Superior temporal gyrus (tissue), 1 donor: ENCODE data around the gene RAB8A.
"Not testable (repeated sequence)": the region's sequence is repeated elsewhere in the genome, so short reads cannot be mapped to it uniquely, and the experiment has no call there.

ENCODE experiments used
- DNase-seq: peaks from one replicate; pipeline ENCODE4 v3.0.0-alpha.2; 2016; ENCODE audit errors: extremely low spot score

The RAB8A gene

DNA sequence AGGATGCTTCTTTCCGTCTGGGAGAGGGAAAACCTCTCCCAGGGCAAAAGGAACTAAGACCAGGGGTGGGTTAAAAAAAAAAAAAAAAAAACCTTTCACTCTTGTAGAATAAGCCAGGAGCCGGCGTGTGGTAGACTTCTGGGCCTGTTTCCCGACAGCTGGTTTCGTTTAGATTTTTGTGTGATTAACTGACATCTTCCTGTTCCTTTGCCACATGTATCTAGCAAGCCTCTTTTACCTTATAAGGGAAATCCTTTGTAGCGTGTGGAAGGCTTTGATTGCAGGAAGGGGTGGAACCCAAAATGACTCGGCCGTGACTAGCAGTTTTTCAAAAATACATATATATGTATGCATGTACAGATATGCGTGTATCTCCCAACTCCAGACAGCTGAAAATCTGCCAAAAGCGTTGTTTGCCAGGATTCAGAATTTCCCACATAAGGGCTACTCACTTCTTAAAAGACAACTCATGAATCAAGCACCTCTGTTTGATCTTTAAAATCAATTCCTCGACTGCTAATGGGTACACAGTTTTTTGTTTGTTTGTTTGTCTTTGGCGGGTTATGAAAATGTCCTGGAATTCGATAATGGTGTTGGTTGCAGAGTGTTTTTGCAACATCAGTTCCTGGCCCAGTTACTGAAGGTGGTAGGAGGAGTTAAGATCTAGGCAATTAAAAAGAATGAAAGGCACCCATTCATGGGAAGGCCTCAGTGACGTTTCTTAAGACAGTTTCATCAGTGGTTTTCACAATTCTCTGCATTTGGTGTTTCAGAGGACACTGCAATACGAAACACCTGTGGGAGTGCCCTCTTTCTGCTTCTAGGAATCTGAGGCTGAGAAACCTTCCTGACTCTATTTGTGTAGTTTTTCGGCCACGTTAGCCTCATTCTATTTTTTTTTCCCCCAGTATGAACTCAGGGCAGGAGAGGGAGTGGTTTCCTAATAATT lies 32.7 kb upstream of the RAB8A start:
- peak; percentile 68 for DNase-seq

DNA sequence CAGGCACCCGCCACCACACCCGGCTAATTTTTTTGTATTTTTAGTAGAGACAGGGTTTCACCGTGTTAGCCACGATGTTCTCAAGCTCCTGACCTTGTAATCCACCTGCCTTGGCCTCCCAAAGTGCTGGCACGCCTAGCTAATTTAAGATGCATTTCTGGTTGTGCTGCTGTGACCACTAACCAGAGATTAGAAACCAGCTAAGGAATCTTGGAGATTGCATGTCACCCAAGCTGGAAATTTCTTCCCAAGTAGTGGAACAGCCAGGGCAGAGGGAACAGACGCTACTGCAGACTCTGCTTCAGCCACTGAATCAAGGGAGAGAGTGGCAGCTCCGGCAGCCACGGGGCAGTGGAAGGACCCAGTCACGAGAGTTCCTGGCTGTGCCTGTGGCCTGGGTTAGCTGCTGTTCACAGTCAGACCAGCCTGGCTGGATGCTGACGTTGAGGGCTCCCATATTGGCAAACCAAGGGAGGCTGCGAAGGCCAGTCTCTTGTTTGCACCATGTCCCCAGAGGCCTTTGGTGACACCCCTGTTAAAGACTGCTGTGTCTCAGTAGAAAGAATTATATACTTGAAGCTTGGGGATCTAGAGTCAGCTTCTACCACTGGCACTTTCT lies 27.5 kb upstream of the RAB8A start:
- DNase-seq, result no peak

DNA sequence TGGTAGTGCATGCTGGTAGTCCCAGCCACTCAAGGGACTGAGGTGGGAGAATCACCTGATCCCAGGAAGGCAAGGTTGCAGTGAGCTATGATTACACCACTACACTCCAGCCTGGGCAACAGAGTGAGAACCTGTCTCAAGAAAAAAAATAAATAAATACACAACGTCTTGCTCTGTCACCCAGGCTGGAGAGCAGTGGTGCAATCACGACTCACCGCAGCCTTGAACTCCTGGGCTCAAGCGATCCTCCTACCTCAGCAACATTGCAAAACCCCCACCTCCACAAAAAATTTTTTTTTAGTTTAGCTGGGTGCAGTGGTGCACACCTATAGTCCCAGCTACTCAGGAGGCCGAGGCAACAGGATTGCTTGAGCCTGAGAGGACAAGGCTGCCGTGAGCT lies 26.6 kb upstream of the RAB8A start:
- no peak for DNase-seq

DNA sequence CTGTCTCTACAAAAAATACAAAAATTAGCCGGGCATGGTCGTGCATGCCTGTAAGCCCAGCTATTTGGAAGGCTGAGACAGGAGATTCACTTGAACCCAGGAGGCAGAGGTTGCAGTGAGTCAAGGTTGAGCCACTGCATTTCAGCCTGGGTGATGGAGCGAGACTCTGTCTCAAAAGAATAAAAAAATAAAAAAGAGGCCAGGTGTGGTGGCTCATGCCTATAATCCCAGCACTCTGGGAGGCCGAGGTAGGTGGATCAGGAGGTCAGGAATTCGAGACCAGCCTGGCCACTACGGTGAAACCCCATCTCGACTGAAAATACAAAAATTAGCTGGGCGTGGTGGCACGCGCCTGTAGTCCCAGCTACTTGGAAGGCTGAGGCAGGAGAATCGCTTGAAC lies 24.3 kb upstream of the RAB8A start:
- not testable (repeated sequence) for DNase-seq

- DNase-seq, result no peak
Observed at GRCh38 chr19:16087940-16088339, 23.7 kb upstream of the RAB8A start.

DNA sequence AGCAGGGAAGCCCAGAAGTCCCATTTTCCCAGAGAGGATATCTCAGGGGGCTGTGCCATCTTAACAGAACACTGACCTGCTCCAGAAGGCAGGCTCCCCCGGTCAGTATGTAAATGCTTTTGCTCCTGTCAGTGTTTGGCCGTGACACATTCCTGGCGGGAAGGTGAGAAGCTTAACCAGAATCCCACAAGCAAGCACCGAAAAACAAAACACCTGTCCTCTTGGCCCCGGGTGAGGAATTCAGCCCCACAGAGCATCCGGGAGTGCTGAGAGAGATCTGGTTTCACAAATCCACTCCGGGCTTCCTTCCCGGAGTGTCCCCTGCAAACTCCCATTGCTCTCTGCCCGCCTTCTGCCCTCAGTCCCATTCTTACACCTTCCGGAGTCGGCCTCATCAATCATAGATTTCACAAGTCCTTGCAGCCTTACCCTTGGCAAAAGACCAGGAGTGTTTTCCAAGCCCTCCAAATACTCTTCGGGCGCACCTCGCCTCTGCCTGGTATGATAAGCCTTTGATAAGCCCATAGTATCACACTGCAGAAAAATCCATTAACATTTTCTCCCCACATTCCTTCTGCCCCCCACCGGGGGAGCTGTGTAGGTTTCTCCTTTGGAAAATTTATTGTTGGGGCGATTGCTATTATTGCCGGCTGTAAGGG lies 23.2 kb upstream of the RAB8A start:
- no peak for DNase-seq

DNA sequence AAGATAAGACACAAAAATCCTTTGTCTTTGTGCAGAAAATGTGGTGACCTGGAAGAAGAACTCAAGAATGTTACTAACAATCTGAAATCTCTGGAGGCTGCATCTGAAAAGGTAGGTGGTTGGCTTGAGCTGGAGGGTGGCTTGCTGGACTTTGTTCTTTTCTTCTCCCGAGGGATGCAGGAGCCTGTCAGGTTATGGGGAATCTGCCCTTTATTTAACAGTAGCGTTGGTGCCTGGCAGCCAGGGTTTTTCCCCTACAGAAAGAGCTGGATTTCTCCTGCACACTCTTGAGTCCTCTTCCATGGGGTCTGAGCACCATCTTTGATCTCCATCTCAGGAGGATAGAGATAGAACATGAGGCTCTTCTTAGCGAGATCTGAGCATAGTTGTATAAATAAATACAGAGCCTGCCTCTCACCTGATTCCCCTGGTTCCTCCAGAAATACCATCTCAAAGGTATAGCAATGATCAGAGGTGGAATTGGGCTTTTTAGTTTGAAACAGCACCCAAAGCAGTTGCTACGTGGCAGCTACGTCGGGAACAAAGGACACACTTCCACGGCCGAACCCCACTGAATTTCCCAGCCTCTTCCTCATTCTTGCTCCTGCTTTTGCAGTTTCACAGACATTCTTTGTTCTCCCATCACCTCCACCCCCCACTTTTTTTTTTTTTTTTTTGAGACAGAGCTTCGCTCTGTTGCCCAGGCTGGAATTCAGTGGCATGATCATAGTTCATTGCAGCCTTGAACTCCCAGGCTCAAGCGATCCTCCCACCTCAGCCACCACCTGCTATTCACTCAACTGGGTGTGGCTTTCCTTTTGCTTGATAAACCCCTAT lies 22.5 kb upstream of the RAB8A start:
- no peak for DNase-seq

DNA sequence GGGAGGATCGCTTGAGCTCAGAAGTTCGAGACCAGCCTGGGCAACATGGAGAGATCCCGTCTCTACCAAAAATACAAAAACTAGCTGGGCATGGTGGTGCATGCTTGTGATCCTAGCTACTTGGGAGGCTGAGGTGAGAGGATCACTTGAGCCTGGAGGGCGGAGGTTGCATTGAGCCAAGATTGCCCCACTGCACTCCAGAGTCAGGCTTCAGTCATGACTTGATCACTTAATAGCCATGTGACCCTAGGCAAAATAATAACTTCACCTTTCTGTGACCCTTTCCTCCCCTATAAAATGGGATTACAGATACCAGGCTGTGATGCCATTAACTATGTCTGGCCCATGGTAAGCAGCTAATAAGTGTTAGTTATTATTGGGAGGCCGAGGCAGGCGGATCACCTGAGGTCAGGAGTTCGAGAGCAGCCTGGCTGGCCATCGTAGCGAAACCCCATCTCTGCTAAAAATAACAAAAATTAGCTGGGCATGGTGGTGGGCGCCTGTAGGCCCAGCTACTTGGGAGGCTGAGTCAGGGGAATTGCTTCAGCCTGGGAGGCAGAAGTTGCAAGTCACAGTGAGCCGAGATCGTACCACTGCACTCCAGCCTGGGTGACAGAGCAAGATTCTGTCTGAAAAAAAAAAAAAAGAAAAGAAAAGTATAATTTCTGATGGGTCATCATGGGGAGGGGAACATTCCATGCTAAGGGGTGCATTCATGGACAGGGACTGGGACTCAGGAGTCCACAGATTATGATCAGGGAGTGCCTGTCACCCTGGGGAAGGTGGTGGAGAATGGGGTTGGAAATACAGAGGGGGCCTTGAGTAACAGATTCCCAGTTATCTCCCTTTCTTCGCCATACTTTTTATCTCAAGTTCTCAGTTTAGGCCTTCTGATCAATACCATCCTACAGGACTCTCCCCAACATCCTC lies 19.9 kb upstream of the RAB8A start:
- no peak for DNase-seq

DNA sequence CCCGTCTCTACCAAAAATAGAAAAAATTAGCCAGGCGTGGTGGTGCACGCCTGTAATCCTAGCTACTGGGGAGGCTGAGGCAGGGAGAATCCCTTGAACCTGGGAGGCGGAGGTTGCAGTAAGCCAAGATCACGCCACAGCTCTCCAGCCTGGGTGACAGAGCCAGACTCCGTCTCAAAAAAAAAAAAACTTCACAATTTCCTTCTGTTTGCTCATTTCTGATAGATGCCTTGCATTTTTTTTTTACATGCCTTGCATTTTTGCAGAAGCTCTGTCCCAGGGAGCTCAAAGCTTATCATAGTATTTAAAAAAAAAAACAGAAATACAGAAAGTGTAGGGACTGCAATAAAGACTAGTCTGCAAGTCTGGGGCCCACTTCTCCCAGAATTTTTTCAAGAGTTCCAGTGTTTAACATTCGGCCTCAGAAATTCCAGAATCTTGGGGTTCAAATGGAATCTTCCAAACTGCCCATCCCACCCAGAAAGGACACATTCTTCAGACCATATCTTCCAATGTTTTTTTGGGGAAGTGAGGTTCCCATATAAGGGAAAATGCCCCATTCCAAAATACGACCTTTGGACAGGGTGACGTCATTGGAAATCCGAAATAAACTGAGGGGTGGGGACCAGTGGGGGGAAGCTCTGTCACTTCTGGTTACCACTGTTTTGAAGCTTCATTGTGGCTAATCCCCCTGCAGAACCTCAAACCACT lies 17.2 kb upstream of the RAB8A start:
- DNase-seq, result no peak

DNA sequence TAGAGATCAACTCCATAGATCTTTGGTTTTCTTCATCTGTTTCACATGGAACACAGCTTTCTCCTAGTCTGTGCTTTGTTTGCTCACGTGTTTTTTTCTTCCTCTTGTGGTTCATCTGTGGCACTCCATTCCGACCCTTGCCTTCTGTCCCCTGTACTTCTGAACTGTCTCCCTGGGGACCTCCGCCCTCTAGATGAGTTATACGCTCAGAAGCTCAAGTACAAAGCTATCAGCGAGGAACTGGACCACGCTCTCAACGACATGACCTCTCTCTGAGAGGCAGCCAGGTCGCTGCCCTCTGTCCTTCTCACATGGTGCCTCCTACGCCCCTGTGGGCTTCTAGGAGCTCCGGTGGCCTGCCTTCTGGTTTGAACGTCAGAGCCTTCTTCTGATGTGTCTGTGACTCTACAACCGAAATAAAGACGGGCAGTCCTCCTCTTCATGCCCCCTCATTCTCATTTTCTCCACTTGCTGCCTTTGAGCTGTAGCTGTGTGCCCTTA lies 16.6 kb upstream of the RAB8A start:
- DNase-seq, result no peak

DNA sequence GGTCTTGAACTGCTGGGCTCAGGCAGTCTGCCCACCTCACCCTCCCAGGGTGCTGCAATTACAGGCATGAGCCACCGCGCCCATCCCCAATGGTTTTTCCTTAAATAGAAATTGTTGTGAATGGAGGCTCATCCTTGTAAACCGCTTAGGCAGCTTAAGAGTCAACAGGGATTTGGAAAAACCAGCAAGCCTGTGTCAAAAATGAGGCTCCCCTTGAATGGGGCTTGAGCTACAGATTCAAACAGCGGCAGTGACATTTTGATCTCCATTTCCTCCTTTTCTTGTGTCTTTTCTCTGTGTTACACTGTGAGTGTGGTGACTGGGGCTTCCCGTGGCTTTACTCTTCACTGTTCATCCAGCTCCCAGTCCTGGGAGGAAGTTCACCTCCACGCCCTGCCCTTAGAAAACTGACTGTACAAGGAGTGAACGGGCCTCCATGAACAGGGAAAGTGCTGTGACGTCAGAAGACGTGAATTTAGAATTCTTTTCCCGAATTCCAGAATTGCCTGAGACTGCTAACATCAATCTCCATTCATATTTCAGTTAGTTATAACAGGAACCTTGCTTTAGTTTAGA lies 15.3 kb upstream of the RAB8A start:
- no peak for DNase-seq

DNA sequence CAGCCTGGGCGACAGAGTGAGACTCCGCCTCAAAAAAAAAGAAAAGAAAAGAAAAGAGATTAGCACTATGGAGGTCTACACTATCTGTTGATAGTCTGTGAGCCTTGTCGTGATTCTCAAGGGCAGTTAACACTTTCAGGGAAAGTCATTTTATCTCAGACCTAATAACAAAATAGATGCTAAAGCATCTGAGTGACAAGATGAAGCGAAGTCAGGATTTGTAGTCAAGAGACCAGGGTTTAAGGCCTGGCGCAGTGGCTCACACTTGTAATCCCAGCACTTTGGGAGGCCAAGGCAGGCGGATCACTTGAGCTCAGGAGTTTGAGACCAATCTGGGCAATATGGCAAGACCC lies 13.3 kb upstream of the RAB8A start:
- DNase-seq, result no peak

DNA sequence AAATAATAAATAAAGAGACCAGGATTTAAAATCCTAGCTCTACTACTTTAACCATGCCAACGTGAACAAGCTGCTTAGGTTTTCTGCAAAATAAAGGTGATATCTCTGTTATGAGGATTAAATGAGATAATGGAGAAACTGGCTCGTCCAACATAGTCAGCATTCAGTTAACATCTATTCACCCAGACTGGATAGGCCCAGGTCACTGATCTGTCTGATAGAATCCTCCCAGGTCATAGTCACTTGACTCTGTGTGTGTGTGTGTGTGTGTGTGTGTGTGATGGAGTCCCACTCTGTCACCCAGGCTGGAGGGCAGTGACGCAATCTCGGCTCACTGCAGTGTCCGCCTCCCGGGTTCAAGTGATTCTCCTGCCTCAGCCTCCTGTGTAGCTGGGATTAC lies 12.9 kb upstream of the RAB8A start:
- DNase-seq, result no peak

GRCh38 chr19:16099314-16099965 lies 12.2 kb upstream of the RAB8A start:
- not testable (repeated sequence) for DNase-seq

DNA sequence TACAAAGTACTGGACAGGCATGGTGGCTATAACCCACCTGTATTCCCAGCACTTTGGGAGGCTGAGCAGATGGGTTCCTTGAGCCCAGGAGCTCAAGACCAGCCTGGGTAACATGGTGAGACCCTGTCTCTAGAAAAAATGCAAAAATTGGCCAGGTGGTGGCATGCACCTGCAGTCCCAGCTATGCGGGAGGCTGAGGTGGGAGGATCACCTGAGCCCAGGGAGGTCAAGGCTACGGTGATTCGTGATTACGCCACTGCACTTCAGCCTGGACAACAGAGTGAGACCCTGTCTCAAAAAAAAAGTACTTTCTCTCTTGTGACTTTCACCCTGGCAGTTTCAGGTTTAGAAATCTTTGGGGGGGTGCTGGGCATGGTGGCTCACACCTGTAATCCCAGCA lies 11.2 kb upstream of the RAB8A start:
- no peak for DNase-seq

DNA sequence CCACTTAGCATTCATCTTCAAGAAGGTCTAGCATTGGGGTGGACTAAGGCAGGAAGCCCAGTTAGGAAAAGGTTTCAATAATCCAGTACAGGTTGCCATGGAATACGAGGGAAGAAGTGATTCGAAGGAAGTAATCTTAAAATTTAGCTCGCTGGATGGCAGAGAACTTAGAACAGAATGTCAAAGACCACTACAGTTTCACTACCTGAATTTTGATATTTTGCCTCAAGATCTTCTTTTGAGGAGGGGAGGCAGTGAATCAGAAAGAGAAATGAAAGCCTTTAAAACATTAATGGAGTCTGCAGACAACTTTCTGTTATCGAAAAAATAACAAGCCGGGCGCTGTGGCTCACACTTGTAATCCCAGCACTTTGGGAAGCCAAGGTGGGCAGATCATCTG lies 7.0 kb upstream of the RAB8A start:
- DNase-seq, result no peak

- DNase-seq, result no peak
Observed at GRCh38 chr19:16106121-16106520, 5.6 kb upstream of the RAB8A start.

DNA sequence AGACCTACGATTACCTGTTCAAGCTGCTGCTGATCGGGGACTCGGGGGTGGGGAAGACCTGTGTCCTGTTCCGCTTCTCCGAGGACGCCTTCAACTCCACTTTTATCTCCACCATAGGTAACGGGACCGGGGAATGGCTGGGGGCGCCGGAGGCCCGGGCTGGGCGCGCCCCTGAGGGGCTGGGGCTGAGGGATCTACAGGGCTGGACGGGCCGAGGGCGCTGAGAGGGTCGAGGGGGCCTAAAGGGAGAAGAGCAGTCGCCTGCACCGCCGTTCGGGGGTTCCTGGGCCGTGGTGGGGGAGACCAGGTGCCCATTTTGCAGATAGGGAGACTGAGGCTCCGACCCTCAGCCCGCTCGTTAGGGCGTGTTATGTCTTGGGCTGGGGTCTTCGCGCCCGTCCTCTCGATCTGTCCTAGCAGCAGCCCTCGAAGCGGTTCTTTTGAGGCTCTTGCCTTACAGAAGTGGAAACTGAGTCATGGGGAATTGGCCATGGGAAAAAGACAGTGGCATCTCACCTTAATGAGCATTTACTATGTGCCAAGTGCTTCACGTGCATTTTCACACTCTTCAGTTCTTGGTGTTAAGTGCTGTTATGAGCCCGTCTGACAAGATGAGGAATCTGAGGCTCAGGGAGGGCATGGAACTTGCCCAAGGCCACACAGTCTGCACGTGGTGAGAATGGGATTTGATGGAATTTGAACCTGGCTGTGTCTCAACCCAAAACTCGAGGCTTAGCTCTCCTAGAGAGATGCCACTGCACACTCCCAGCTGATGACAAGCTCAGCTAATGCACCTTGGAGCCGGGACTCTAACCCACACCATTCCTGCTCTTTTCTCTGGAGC lies 442 bp downstream of the RAB8A start:
- DNase-seq, result no peak
